Thymus (tissue), 11 donors: ENCODE results near the gene SSH2. TPM values are rescaled to one million over a fixed set of nuclear protein-coding genes. Genes with fewer than 3 reads are reported as not detected.
"Not testable (repeated sequence)": the region's sequence is repeated elsewhere in the genome, so short reads cannot be mapped to it uniquely, and the experiment has no call there.

Source experiments
- DNase-seq, 9 donors: peaks; one replicate each; pipeline ENCODE4 v3.0.0-alpha.2; 2013; ENCODE audit warnings: low spot score in 9 of 9, low read depth in 6 of 9, missing footprints in 1 of 9
- H3K27ac ChIP-seq, 2 donors: one replicate each; pipeline ENCODE4 v1.5.1; 2013; ENCODE audit warnings: control low read depth in 1 of 2, low read depth in 1 of 2, low read length in 1 of 2, mild to moderate bottlenecking in 1 of 2, moderate library complexity in 1 of 2
- H3K27me3 ChIP-seq, 2 donors: one replicate each; pipeline ENCODE4 v1.5.1; 2013; ENCODE audit warnings: low read length in 1 of 2; ENCODE audit not compliant: control insufficient read depth in 2 of 2, insufficient read depth in 1 of 2
- H3K36me3 ChIP-seq, 2 donors: one replicate each; pipeline ENCODE4 v1.5.1; 2013; ENCODE audit warnings: low read length in 1 of 2, mild to moderate bottlenecking in 1 of 2, moderate library complexity in 1 of 2; ENCODE audit not compliant: control insufficient read depth in 2 of 2, insufficient read depth in 2 of 2
- H3K4me1 ChIP-seq, 2 donors: one replicate each; pipeline ENCODE4 v1.5.1; 2013; ENCODE audit warnings: low read length in 2 of 2; ENCODE audit not compliant: control insufficient read depth in 2 of 2, insufficient read depth in 2 of 2
- H3K4me3 ChIP-seq, 2 donors: one replicate each; pipeline ENCODE4 v1.5.1; 2013; ENCODE audit warnings: low read length in 2 of 2, control low read depth in 1 of 2, mild to moderate bottlenecking in 1 of 2
- H3K9me3 ChIP-seq, 2 donors: one replicate each; pipeline ENCODE4 v1.5.1; 2013; ENCODE audit warnings: low read length in 1 of 2, mild to moderate bottlenecking in 1 of 2; ENCODE audit not compliant: control insufficient read depth in 2 of 2, insufficient read depth in 1 of 2
- WGBS: extraction: QIAGEN DNeasy Blood & Tissue Kit; methylation state at CpG from one replicate; pipeline ENCODE4 v1.1.7; 2013; 5-methylcytosine and 5-hydroxymethylcytosine counted together
- polyA plus RNA-seq: library from polyadenylated mRNA; stranded (reverse); fragments of 200-250 nt; gene quantifications from one replicate; pipeline ENCODE4 v1.2.3, GENCODE V29; 2013
- total RNA-seq: library from RNA; stranded (reverse); fragments of 120-200 nt; gene quantifications from one replicate; pipeline ENCODE4 v1.2.4, GENCODE V29; 2013
- donor health status: healthy.

SSH2 gene
- total and polyA plus RNA-seq, 2 donors = 25.4 to 28.5 TPM

GRCh38 chr17:29789196-29790170 is 140.5 kb downstream of the SSH2 start:
- Histone ChIP-seq H3K9me3 (no peaks in the 10 kb centered on the region), H3K27ac (no peak overlapping the region), H3K4me1 (no peaks in the 10 kb centered on the region), H3K36me3 (peaks cover 6 to 13% of the 10 kb centered on the region in 2 donors), H3K27me3 (no peaks in the 10 kb centered on the region), H3K4me3 (no peak overlapping the region)
- 98% methylated on average over 4 of the region's 4 CpGs for WGBS
- no peak for DNase-seq

GRCh38 chr17:29787995-29788394 is 142.0 kb downstream of the SSH2 start:
- Histone ChIP-seq H3K36me3 (peaks cover 10 to 13% of the 10 kb centered on the region in 2 donors), H3K4me1 (no peaks in the 10 kb centered on the region), H3K27ac (no peak overlapping the region), H3K27me3 (no peaks in the 10 kb centered on the region), H3K4me3 (no peak overlapping the region), H3K9me3 (no peaks in the 10 kb centered on the region)
- 99% methylated on average over 3 of the region's 3 CpGs for WGBS
- no peak for DNase-seq

GRCh38 chr17:29782917-29783316 is 147.1 kb downstream of the SSH2 start:
- Histone ChIP-seq H3K27me3 (no peaks in the 10 kb centered on the region), H3K9me3 (no peaks in the 10 kb centered on the region), H3K36me3 (peaks cover 4 to 8% of the 10 kb centered on the region in 2 donors), H3K4me3 (no peak overlapping the region), H3K27ac (no peak overlapping the region), H3K4me1 (peaks cover 3 to 4% of the 10 kb centered on the region in 2 donors)
- DNase-seq = no peak
- 94% methylated on average over 5 of the region's 5 CpGs for WGBS

GRCh38 chr17:29779812-29780190 is 150.2 kb downstream of the SSH2 start:
- 98% methylated on average over 8 of the region's 8 CpGs for WGBS
- not testable (repeated sequence) for DNase-seq, H3K27ac ChIP-seq, H3K4me3 ChIP-seq, H3K9me3 ChIP-seq, H3K4me1 ChIP-seq, H3K27me3 ChIP-seq
- H3K36me3 ChIP-seq = peaks cover 8 to 19% of the 10 kb centered on the region in 2 donors

- no peaks in the 10 kb centered on the region for H3K9me3 ChIP-seq
- H3K27me3 ChIP-seq = no peaks in the 10 kb centered on the region
- DNase-seq = peak; percentile 63 to 91 (median 78)
- no peak overlapping the region for H3K27ac ChIP-seq
- peaks cover 3 to 4% of the 10 kb centered on the region in 2 donors for H3K4me1 ChIP-seq
- H3K36me3 ChIP-seq = peaks cover 8 to 19% of the 10 kb centered on the region in 2 donors
- H3K4me3 ChIP-seq = no peak overlapping the region
- WGBS = 52% methylated on average over 8 of the region's 8 CpGs
Measured at GRCh38 chr17:29778956-29779811, 150.8 kb downstream of the SSH2 start.

GRCh38 chr17:29777663-29778062 is 152.4 kb downstream of the SSH2 start:
- DNase-seq = no peak
- Histone ChIP-seq H3K36me3 (peaks cover 6 to 13% of the 10 kb centered on the region in 2 donors), H3K4me3 (no peak overlapping the region), H3K27ac (no peak overlapping the region), H3K4me1 (peaks cover 3 to 4% of the 10 kb centered on the region in 2 donors), H3K27me3 (no peaks in the 10 kb centered on the region), H3K9me3 (no peaks in the 10 kb centered on the region)
- 100% methylated on average over 1 of the region's 1 CpG for WGBS

GRCh38 chr17:29776026-29776425 is 154.0 kb downstream of the SSH2 start:
- H3K4me1 ChIP-seq = peaks cover 3 to 4% of the 10 kb centered on the region in 2 donors
- DNase-seq = no peak
- WGBS = 97% methylated on average over 5 of the region's 5 CpGs
- no peak overlapping the region for H3K27ac ChIP-seq
- H3K27me3 ChIP-seq = no peaks in the 10 kb centered on the region
- peaks cover 8 to 16% of the 10 kb centered on the region in 2 donors for H3K36me3 ChIP-seq
- H3K4me3 ChIP-seq = no peak overlapping the region
- no peaks in the 10 kb centered on the region for H3K9me3 ChIP-seq

- no peak for DNase-seq
- H3K9me3 ChIP-seq = no peaks in the 10 kb centered on the region
- H3K27ac ChIP-seq = no peak overlapping the region
- peaks cover 8 to 14% of the 10 kb centered on the region in 2 donors for H3K36me3 ChIP-seq
- no peak overlapping the region for H3K4me3 ChIP-seq
- no peaks in the 10 kb centered on the region for H3K4me1 ChIP-seq
- 99% methylated on average over 2 of the region's 2 CpGs for WGBS
- no peaks in the 10 kb centered on the region for H3K27me3 ChIP-seq
Measured at GRCh38 chr17:29772981-29773380, 157.0 kb downstream of the SSH2 start.

- 91% methylated on average over 1 of the region's 1 CpG for WGBS
- no peak overlapping the region for H3K4me3 ChIP-seq
- no peaks in the 10 kb centered on the region for H3K27me3 ChIP-seq
- H3K4me1 ChIP-seq = no peaks in the 10 kb centered on the region
- no peaks in the 10 kb centered on the region for H3K9me3 ChIP-seq
- no peak overlapping the region for H3K27ac ChIP-seq
- no peak for DNase-seq
- H3K36me3 ChIP-seq = peaks cover 4 to 9% of the 10 kb centered on the region in 2 donors
Measured at GRCh38 chr17:29771546-29771945, 158.5 kb downstream of the SSH2 start.
